Measurements from ENCODE around the gene TFR2.
A peak's percentile ranks its signal among the peaks of the same experiment; 100 is the strongest.

TFR2 gene

GRCh38 chr7:100654908-100655831 is 13.8 kb upstream of the TFR2 start:
- DNase-seq (ENCODE audit: low read depth in 2 of 2): no peak

- no peak for DNase-seq (ENCODE audit: low read depth in 2 of 2)
Observed at GRCh38 chr7:100649826-100650565, 8.6 kb upstream of the TFR2 start.

GRCh38 chr7:100642534-100642907 is 1.2 kb upstream of the TFR2 start:
- no peak for DNase-seq (ENCODE audit: low read depth in 2 of 2)

DNA sequence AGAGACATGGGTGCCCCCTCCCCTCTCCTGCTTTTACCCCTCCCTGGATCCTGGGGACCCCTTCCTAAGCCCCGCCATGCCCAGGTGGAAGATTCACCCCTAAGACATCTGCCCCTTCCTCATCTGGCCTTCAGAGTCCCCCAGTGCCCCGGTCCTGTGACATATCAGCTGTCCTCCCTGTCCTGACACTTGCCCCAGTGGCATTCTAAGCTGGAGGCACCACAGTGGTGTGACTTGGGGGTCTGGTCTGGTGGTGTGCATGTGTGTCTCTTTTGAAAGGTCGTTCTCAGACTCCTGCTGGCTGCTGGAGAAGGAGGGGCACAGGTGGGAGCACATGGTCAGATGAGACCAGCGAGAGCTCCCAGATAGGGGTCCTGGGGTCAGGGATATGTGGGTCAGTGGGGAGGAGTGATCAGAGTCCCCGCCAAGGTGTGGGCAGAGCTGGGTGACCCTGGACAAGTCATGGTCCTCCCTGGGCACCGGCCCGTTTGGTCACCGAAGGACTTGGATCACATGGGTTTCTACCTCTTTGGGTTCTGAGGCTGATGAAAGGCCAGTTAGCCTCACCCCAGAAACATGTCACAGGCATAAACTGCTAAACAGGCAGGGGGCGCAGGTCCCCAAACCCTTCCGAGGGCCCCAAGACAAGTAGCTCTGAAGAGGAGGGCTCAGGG is 645 bp upstream of the TFR2 start:
- no peak for DNase-seq (ENCODE audit: low read depth in 2 of 2)

GRCh38 chr7:100640517-100641440 is 573 bp downstream of the TFR2 start:
- DNase-seq (ENCODE audit: low read depth in 2 of 2): no peak

GRCh38 chr7:100639995-100640516 is 1.3 kb downstream of the TFR2 start:
- no peak for DNase-seq (ENCODE audit: low read depth in 2 of 2)

- DNase-seq (ENCODE audit: low read depth in 2 of 2): peak; percentile 49 to 58
Observed at GRCh38 chr7:100632951-100633717, 8.2 kb downstream of the TFR2 start.

DNA sequence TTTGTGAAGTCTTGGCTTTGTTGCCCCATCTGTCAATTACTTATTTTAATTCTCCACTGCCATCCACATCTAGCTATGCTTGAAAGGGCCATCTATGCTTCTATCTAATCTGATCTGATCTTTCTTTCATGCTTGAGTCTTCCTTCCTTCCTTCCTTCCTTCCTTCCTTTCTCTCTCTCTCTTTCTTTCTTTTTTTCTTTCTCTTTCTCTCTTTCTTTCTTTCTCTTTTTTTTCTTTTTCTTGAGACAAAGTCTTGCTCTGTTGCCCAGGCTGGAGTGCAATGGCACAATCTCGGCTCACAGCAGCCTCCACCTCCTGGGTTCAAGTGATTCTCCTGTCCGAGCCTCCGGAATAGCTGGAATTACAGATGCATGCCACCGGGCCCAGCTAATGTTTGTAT is 11.3 kb downstream of the TFR2 start:
- no peak for DNase-seq (ENCODE audit: low read depth in 2 of 2)

- no peak for DNase-seq (ENCODE audit: low read depth in 2 of 2)
Observed at GRCh38 chr7:100629117-100629716, 12.1 kb downstream of the TFR2 start.

DNA sequence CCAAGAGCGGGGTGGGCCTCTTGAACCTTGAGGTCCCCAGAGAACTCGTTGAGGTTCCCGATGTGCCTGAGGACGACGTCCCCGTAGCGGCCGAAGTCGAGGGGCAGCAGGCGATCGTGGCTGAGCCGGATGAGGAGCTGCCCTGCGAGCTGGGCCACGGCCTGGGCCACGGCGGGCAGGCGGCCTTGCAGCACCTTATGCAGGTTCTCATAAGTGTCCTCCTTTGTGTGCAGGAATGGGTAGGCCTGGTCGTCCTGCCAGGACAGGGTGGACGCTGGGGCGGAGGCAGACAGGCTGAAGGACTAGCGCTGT is 14.2 kb downstream of the TFR2 start:
- DNase-seq (ENCODE audit: low read depth in 2 of 2): no peak

GRCh38 chr7:100626530-100627237 is 14.7 kb downstream of the TFR2 start:
- DNase-seq (ENCODE audit: low read depth in 2 of 2): peak; percentile 82 to 89

DNA sequence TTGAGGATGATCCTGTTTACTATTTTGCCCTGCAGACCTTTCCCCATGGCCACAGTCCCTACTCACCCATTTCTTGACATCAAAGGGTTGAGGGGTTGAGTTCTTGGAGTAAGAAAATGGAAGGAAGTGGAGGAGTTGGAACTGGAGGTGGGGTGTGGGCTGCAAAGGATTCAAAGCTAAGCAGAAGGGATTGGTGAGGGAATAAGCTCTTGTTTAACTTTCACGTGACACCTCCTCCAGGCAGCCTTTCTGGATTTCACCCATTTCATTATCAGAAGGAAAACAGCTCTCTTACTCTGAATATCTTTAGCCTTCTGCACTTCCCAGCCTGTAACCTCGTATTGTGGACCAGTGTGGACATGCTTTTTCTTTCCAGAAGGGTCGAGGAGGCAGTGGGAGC is 15.3 kb downstream of the TFR2 start:
- no peak for DNase-seq (ENCODE audit: low read depth in 2 of 2)

GRCh38 chr7:100623951-100624824 is 17.2 kb downstream of the TFR2 start:
- DNase-seq (ENCODE audit: low read depth in 2 of 2): no peak

DNA sequence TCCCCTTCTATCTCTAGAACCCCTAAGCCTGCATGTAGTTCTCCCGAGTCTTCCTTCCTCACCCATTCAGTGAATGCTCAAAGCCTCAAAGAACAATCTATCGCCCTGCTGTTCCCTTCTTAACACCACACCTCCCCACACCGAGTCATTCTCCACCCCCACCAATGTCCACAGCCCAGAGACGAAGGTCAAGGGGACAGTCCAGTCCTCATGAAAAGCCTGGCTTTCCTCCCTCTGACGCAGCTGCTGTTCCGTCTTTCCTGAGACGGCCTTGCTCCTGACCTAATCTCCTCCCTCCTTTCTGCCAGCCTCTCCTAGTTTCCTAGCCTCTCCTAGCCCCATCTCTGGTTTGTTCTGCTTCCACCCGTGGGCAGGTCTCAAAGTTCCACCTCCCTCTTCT is 19.8 kb downstream of the TFR2 start:
- DNase-seq (ENCODE audit: low read depth in 2 of 2): no peak

DNA sequence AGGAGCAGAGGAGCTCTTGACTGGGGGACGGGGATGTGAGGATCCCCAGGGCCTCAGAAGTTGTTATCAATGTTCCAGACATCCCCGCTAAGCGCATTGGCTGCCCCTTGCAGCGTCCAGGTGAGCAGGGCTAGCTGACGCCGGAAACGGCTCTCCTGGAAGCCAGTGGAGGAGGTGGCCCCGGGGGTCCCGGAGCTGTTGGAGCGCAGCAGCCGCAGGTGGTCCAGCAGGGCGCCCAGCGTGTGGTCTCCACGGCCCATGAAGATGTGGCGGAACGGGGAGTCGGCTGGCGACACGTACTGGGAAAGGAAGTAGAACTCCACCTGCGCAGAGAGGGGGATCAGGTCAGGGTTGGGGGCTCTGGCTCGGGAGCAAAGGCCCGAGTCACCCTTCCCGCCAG is 20.5 kb downstream of the TFR2 start:
- no peak for DNase-seq (ENCODE audit: low read depth in 2 of 2)

DNA sequence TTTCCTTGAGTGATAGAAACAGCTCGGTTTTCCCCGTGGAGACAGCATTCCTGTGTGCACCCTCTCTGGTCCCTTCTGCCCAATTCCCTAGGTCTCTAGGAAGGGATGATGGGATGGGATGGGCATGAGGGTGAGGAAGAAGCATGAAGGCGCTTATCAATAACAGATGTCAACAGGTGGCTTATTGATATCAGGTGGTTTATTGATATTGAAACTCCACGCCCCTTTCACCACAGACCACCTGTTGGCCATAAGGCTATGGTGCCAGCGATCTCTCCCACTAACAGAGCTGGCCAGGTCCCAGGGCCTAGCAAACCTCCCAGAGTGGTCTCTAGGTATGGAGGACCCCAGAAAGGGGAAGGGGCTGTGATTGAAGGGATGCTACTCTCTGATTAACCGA is 21.1 kb downstream of the TFR2 start:
- no peak for DNase-seq (ENCODE audit: low read depth in 2 of 2)

- no peak for DNase-seq (ENCODE audit: low read depth in 2 of 2)
Observed at GRCh38 chr7:100614308-100614861, 27.0 kb downstream of the TFR2 start.

All from stimulated activated CD8-positive, alpha-beta memory T cell treated with anti-CD3 and anti-CD28 coated beads, Interleukin-15, amount 100 ng/mL, for 48 hours (primary cell).